Hepatocyte (in vitro differentiated cells): ENCODE results near the gene KIF26B.

ENCODE experiments used
- EZH2 ChIP-seq: fragments of 200-600 bp; sonication (generic); IDR thresholded peaks from 2 replicates; pipeline ENCODE4 v1.6.1; 2016; ENCODE audit warnings: antibody characterized with exemption, mild to moderate bottlenecking, borderline replicate concordance
- TF ChIP-seq, protein P1 (sequence below): fragments of 200-600 bp; sonication (generic); IDR thresholded peaks from 2 replicates; pipeline ENCODE4 v1.5.1; 2016; ENCODE audit warnings: antibody characterized with exemption, mild to moderate bottlenecking; ENCODE audit not compliant: poor library complexity

GRCh38 chr1:245588116-245588639 is 433.4 kb downstream of the KIF26B start:
- no peak for TF ChIP-seq EZH2
- TF ChIP-seq, protein P1, sequence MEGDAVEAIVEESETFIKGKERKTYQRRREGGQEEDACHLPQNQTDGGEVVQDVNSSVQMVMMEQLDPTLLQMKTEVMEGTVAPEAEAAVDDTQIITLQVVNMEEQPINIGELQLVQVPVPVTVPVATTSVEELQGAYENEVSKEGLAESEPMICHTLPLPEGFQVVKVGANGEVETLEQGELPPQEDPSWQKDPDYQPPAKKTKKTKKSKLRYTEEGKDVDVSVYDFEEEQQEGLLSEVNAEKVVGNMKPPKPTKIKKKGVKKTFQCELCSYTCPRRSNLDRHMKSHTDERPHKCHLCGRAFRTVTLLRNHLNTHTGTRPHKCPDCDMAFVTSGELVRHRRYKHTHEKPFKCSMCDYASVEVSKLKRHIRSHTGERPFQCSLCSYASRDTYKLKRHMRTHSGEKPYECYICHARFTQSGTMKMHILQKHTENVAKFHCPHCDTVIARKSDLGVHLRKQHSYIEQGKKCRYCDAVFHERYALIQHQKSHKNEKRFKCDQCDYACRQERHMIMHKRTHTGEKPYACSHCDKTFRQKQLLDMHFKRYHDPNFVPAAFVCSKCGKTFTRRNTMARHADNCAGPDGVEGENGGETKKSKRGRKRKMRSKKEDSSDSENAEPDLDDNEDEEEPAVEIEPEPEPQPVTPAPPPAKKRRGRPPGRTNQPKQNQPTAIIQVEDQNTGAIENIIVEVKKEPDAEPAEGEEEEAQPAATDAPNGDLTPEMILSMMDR: no peak
